IPS-20b (cell line): ENCODE data around the gene MME.

Source experiments
- H3K27ac ChIP-seq: one replicate; pipeline ENCODE4 v1.5.1; 2013; ENCODE audit warnings: low read length
- H3K27me3 ChIP-seq: 2 replicates; pipeline ENCODE4 v1.6.1; 2013; ENCODE audit warnings: mild to moderate bottlenecking, low read length, inconsistent platforms; ENCODE audit not compliant: insufficient read depth
- H3K36me3 ChIP-seq: 2 replicates; pipeline ENCODE4 v1.6.1; 2013; ENCODE audit warnings: low read depth, mild to moderate bottlenecking, inconsistent platforms, low read length, moderate library complexity; ENCODE audit not compliant: insufficient read depth
- H3K4me1 ChIP-seq: 2 replicates; pipeline ENCODE4 v1.6.1; 2013; ENCODE audit warnings: mild to moderate bottlenecking, control low read depth, inconsistent platforms, low read length, moderate library complexity; ENCODE audit not compliant: insufficient read depth
- H3K4me3 ChIP-seq: 2 replicates; pipeline ENCODE4 v1.5.1; 2013; ENCODE audit warnings: mild to moderate bottlenecking, low read length, inconsistent platforms
- H3K9ac ChIP-seq: 2 replicates; pipeline ENCODE4 v1.6.1; 2013; ENCODE audit warnings: low read depth, mild to moderate bottlenecking, inconsistent platforms, low read length, moderate library complexity
- H3K9me3 ChIP-seq: 2 replicates; pipeline ENCODE4 v1.6.1; 2013; ENCODE audit warnings: mild to moderate bottlenecking, low read depth, low read length, inconsistent platforms; ENCODE audit not compliant: insufficient read depth

MME gene

GRCh38 chr3:155225417-155225816 is 145.3 kb downstream of the MME start:
- no peak overlapping the region for H3K27ac ChIP-seq
- no peaks in the 10 kb centered on the region for H3K4me1 ChIP-seq
- H3K36me3 ChIP-seq: no peaks in the 10 kb centered on the region
- H3K4me3 ChIP-seq: no peak overlapping the region
- H3K9me3 ChIP-seq: peaks cover 4% of the 10 kb centered on the region; the same call in 1 of the 2 replicates
- no peaks in the 10 kb centered on the region for H3K27me3 ChIP-seq
- H3K9ac ChIP-seq: no peak overlapping the region

DNA sequence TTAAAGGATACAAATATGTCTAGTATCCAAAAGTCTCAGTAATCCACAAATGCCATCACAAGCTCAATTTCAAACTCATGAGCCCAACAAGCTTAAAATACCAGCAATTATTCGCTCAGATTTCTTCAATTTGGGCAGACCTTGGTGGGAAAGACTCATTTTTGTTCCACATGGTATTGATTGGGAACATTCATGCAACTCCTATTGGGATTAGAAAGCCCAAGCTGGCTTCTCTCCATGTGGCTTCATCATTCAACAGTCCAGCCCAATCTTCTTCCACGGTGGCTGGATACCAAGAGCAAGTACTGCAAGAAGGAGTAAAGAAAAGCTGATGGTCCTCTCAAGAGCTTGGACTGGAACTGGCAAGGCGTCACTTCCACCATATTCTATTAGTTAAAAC is 147.0 kb downstream of the MME start:
- Histone ChIP-seq H3K36me3 (no peaks in the 10 kb centered on the region), H3K9me3 (no peaks in the 10 kb centered on the region), H3K4me1 (no peaks in the 10 kb centered on the region), H3K27me3 (no peaks in the 10 kb centered on the region), H3K9ac (no peak overlapping the region), H3K27ac (no peak overlapping the region), H3K4me3 (no peak overlapping the region)

GRCh38 chr3:155228676-155229075 is 148.6 kb downstream of the MME start:
- H3K9ac ChIP-seq: no peak overlapping the region
- H3K27me3 ChIP-seq: no peaks in the 10 kb centered on the region
- H3K27ac ChIP-seq: no peak overlapping the region
- no peaks in the 10 kb centered on the region for H3K9me3 ChIP-seq
- no peaks in the 10 kb centered on the region for H3K36me3 ChIP-seq
- no peaks in the 10 kb centered on the region for H3K4me1 ChIP-seq
- no peak overlapping the region for H3K4me3 ChIP-seq

DNA sequence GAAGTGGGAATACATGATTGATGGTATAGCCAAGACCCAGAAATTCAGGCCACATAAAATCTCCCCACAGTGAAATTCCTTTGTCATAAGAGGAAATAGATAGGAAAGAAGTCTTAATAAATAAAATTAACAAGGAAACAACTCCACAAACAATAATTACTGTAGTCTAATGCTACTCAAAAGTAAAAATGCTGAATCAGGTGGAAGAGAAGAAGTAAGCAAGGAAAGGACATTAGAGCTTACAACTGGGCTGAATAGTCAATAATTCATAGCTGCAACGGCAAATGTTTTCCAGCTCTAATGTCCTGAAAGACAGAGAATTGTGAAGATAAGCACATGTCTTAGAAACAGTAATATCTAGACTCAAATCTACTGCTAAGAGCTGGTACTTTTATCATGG is 149.0 kb downstream of the MME start:
- H3K4me3 ChIP-seq: no peak overlapping the region
- H3K9me3 ChIP-seq: no peaks in the 10 kb centered on the region
- no peaks in the 10 kb centered on the region for H3K4me1 ChIP-seq
- no peaks in the 10 kb centered on the region for H3K27me3 ChIP-seq
- no peak overlapping the region for H3K27ac ChIP-seq
- H3K9ac ChIP-seq: no peak overlapping the region
- H3K36me3 ChIP-seq: no peaks in the 10 kb centered on the region

DNA sequence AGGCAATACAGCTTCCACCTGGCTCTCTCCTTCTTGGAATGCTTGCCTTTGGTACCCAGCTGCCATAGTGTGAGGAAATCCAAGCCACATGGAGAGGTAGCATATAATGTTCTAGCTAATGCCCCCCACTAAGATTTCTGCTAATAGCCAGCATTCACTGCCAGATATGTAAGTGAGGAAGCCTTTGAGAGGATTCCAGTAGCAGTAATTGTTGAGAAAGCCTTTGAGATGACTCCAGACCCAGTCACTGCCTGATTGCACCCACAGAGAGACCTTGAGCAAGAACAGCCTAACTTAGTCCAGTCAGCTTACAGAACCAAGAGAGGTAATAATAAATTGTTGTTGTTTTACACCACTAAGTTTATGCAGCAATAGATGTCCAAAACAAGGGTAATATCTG is 150.3 kb downstream of the MME start:
- Histone ChIP-seq H3K36me3 (no peaks in the 10 kb centered on the region), H3K27ac (no peak overlapping the region), H3K9me3 (no peaks in the 10 kb centered on the region), H3K9ac (no peak overlapping the region), H3K27me3 (no peaks in the 10 kb centered on the region), H3K4me3 (no peak overlapping the region), H3K4me1 (no peaks in the 10 kb centered on the region)

- no peaks in the 10 kb centered on the region for H3K27me3 ChIP-seq
- no peaks in the 10 kb centered on the region for H3K4me1 ChIP-seq
- no peak overlapping the region for H3K9ac ChIP-seq
- no peak overlapping the region for H3K27ac ChIP-seq
- no peak overlapping the region for H3K4me3 ChIP-seq
- no peaks in the 10 kb centered on the region; the same call in 1 of the 2 replicates for H3K9me3 ChIP-seq
- H3K36me3 ChIP-seq: no peaks in the 10 kb centered on the region
These were observed 151.7 kb downstream of the MME start for GRCh38 chr3:155231792-155232191.

DNA sequence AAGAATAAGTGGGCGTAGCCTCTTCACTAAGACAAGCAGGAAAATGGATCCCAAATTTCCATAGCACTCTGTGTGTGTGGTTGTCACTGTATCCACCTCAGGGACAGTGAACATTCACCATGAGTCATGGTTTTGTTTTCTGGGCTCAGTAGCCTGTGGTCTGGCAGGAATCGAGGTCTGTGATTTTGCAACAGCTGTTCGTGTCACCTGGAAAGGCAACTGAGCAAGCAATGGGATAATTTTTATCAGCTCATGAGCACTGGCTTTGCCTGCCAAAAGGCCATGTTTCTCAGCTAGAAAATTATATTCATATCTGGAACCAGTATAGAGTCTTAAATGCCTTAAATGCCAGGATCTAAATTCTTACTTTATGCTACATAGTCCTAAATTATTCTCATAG is 152.5 kb downstream of the MME start:
- Histone ChIP-seq H3K4me1 (no peaks in the 10 kb centered on the region), H3K27ac (no peak overlapping the region), H3K27me3 (no peaks in the 10 kb centered on the region), H3K9me3 (no peaks in the 10 kb centered on the region; the same call in 1 of the 2 replicates), H3K9ac (no peak overlapping the region), H3K4me3 (no peak overlapping the region), H3K36me3 (no peaks in the 10 kb centered on the region)

DNA sequence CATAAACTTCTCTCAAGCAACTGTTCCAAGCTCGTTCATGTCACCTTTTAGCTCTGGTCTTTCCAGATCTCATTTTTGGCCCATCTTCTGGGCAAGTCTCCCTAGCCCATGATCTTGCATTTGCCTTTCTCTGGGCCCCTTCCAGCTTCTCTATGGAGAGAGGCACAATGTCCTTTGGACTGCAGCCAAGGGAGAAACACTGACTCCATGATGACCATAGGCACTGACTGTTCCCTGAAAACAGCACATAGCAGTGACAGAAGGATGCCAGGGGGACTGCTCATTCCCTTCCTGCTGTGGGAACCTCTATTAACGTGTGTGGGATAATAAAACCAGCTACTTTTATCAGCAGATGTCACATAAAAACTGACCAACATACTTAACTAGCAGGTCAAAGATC is 153.1 kb downstream of the MME start:
- Histone ChIP-seq H3K36me3 (no peaks in the 10 kb centered on the region), H3K4me1 (no peaks in the 10 kb centered on the region), H3K4me3 (no peak overlapping the region), H3K9ac (no peak overlapping the region), H3K9me3 (no peaks in the 10 kb centered on the region; the same call in 1 of the 2 replicates), H3K27me3 (no peaks in the 10 kb centered on the region), H3K27ac (no peak overlapping the region)
